Stimulated activated CD4-positive, alpha-beta T cell treated with anti-CD3 and anti-CD28 coated beads, Interleukin-12 subunit alpha, Interleukin-12 subunit beta, amount 100 ng/mL, for 4 hours (primary cell): Measurements from ENCODE around the gene ATP5F1D.
A peak's percentile ranks its signal among the peaks of the same experiment; 100 is the strongest.
"Not testable (repeated sequence)": the region's sequence is repeated elsewhere in the genome, so short reads cannot be mapped to it uniquely, and the experiment has no call there.

ENCODE experiments used
- DNase-seq: peaks from one replicate; pipeline ENCODE4 v3.0.0-alpha.2; 2020

ATP5F1D gene

GRCh38 chr19:1241417-1242095 is at the start of gene ATP5F1D:
Gene ATP5F1D (plus strand): TSS chr19:1241751. CDS start chr19:1241851, 100 bp downstream.
- DNase-seq, result peak; percentile 90

GRCh38 chr19:1199531-1199930 is 42.0 kb upstream of the ATP5F1D start:
- no peak for DNase-seq

GRCh38 chr19:1200614-1201013 is 40.9 kb upstream of the ATP5F1D start:
- DNase-seq, result not testable (repeated sequence)

- DNase-seq, result peak; percentile 99
Measured at GRCh38 chr19:1205114-1206099, 36.1 kb upstream of the ATP5F1D start, which contains the start of gene STK11. Gene STK11 (plus strand): TSS chr19:1205778. CDS start chr19:1206914, 1,136 bp downstream.

GRCh38 chr19:1206150-1206863 is 35.2 kb upstream of the ATP5F1D start:
- DNase-seq, result no peak

GRCh38 chr19:1206864-1207450 is 34.6 kb upstream of the ATP5F1D start:
- DNase-seq, result peak; percentile 25

- not testable (repeated sequence) for DNase-seq
Measured at GRCh38 chr19:1208830-1209229, 32.7 kb upstream of the ATP5F1D start.

GRCh38 chr19:1210227-1210538 is 31.4 kb upstream of the ATP5F1D start:
- DNase-seq, result no peak

GRCh38 chr19:1211494-1212234 is 29.9 kb upstream of the ATP5F1D start:
- DNase-seq, result no peak

GRCh38 chr19:1213391-1214286 is 27.9 kb upstream of the ATP5F1D start:
- peak; percentile 27 for DNase-seq

- DNase-seq, result no peak
Measured at GRCh38 chr19:1214299-1214861, 27.2 kb upstream of the ATP5F1D start.

- no peak for DNase-seq
Measured at GRCh38 chr19:1214862-1215731, 26.5 kb upstream of the ATP5F1D start.

- DNase-seq, result no peak
Measured at GRCh38 chr19:1216756-1217155, 24.8 kb upstream of the ATP5F1D start.

GRCh38 chr19:1217366-1217765 is 24.2 kb upstream of the ATP5F1D start:
- DNase-seq, result no peak

- DNase-seq, result no peak
Measured at GRCh38 chr19:1218751-1219567, 22.6 kb upstream of the ATP5F1D start.

- no peak for DNase-seq
Measured at GRCh38 chr19:1219786-1220476, 21.6 kb upstream of the ATP5F1D start.

- no peak for DNase-seq
Measured at GRCh38 chr19:1220477-1220930, 21.0 kb upstream of the ATP5F1D start.
